CD4-positive, alpha-beta T cell treated with Interleukin-15 for 1 hour (primary cell): ENCODE measurements around the gene DIPK1A.

Experiments
- DNase-seq: peaks from one replicate; pipeline ENCODE4 v3.0.0-alpha.2; 2020

DIPK1A gene

GRCh38 chr1:92949937-92950817, 11.1 kb downstream of the DIPK1A start:
- DNase-seq = no peak

- no peak for DNase-seq
Observed at GRCh38 chr1:92948071-92948470, 13.2 kb downstream of the DIPK1A start.

- DNase-seq = no peak
Observed at GRCh38 chr1:92945748-92946270, 15.5 kb downstream of the DIPK1A start.

GRCh38 chr1:92944901-92945747, 16.1 kb downstream of the DIPK1A start:
- DNase-seq = no peak

- DNase-seq = no peak
Observed at GRCh38 chr1:92943502-92943847, 17.8 kb downstream of the DIPK1A start.

- DNase-seq = no peak
Observed at GRCh38 chr1:92940541-92940940, 20.7 kb downstream of the DIPK1A start.

GRCh38 chr1:92937731-92938130, 23.5 kb downstream of the DIPK1A start:
- DNase-seq = no peak

- no peak for DNase-seq
Observed at GRCh38 chr1:92936865-92937264, 24.4 kb downstream of the DIPK1A start.

GRCh38 chr1:92934395-92935378, 26.6 kb downstream of the DIPK1A start:
- DNase-seq = no peak

GRCh38 chr1:92933459-92933858, 27.8 kb downstream of the DIPK1A start:
- DNase-seq = no peak

- no peak for DNase-seq
Observed at GRCh38 chr1:92931691-92932090, 29.6 kb downstream of the DIPK1A start.

GRCh38 chr1:92929461-92929860, 31.8 kb downstream of the DIPK1A start:
- no peak for DNase-seq

GRCh38 chr1:92927870-92928269, 33.4 kb downstream of the DIPK1A start:
- DNase-seq = no peak

GRCh38 chr1:92926873-92927272, 34.4 kb downstream of the DIPK1A start:
- no peak for DNase-seq

GRCh38 chr1:92924501-92924900, 36.8 kb downstream of the DIPK1A start:
- no peak for DNase-seq

GRCh38 chr1:92923664-92924063, 37.6 kb downstream of the DIPK1A start:
- no peak for DNase-seq

GRCh38 chr1:92922356-92923035, 38.8 kb downstream of the DIPK1A start:
- no peak for DNase-seq

- no peak for DNase-seq
Observed at GRCh38 chr1:92921031-92922023, 39.9 kb downstream of the DIPK1A start.

GRCh38 chr1:92916899-92917298, 44.4 kb downstream of the DIPK1A start:
- no peak for DNase-seq

- no peak for DNase-seq
Observed at GRCh38 chr1:92915547-92915946, 45.7 kb downstream of the DIPK1A start.
